ENCODE measurements around the gene MAD1L1.
A peak's percentile ranks its signal among the peaks of the same experiment; 100 is the strongest.

GRCh38 chr7:1812509-1813393 is 420.0 kb downstream of the MAD1L1 start:
- peak in 10 of 12 donors; percentile 9 to 62 (median 42) for TF ChIP-seq CTCF (IDR thresholded peaks at IDR 0.05)
- TF ChIP-seq POLR2A (IDR thresholded peaks at IDR 0.05), result no peak
